ENCODE measurements around the gene PTPRZ1.

PTPRZ1 gene

GRCh38 chr7:121960678-121961077, 87.7 kb downstream of the PTPRZ1 start:
- DNase-seq, result no peak

DNA sequence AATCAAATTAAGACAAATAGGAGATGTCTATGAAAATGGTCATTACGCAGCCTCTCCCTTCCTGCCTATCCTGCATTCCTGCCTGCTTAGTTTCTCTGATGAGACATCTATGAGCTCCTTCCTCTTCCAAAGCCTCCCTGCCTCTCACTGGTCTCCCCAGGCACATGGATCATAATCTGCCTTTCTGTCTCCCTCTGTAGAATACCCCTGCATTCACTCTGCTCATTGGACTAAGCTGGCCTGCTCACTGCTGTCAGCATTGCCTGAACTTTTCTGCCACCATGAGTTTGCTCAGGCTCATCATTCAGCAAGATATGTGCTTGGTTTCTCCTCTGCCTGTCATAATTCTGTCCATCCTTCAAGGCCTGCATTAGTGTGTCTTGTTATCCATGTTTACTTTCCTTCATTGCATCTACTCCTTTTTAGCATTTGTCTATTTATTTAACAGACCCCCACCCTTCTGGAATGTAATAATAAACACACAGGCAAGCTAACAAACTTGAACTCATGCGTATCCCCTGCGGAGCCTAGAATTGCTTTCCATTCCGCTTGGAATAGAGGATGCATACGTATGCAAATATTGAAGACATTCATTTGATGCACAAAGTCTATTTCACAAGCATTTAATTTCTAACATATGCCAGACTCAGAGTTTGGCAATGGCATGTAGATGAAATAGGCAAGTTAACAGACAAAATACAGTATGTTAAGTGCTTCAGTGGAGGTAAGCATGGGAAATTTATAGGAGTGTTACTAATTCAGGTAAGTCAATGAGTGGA, 88.3 kb downstream of the PTPRZ1 start:
- no peak for DNase-seq

GRCh38 chr7:121966276-121966934, 93.4 kb downstream of the PTPRZ1 start:
- DNase-seq, result no peak

- no peak for DNase-seq
Measured at GRCh38 chr7:121966935-121967332, 94.0 kb downstream of the PTPRZ1 start.

DNA sequence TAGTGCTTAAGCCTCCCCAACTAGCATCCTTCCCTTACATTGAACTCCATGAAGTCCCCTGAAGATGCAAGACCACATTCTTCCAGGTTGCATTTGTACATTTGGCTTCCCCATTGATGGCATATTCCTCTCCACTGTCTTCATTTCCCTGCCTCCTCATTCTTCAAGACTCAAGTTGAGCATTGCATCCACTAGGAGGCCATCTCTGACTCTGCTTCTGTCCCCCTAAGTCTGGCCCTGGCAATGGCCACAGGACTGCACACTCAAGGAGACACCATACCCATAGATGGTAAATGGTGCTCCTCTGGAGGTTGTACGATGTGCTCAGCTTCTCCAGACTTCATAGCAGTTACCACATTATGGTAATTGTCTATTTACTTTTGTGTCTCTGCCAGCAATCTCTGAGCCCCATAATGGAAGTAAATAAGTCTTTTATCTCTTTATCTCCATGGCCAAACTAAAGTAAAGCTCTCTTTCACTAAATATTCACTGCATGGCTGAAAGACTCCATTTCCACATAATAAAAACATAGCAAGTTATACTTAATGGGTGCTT, 112.6 kb downstream of the PTPRZ1 start:
- no peak for DNase-seq

- no peak for DNase-seq
Measured at GRCh38 chr7:121992068-121992467, 119.1 kb downstream of the PTPRZ1 start.

DNA sequence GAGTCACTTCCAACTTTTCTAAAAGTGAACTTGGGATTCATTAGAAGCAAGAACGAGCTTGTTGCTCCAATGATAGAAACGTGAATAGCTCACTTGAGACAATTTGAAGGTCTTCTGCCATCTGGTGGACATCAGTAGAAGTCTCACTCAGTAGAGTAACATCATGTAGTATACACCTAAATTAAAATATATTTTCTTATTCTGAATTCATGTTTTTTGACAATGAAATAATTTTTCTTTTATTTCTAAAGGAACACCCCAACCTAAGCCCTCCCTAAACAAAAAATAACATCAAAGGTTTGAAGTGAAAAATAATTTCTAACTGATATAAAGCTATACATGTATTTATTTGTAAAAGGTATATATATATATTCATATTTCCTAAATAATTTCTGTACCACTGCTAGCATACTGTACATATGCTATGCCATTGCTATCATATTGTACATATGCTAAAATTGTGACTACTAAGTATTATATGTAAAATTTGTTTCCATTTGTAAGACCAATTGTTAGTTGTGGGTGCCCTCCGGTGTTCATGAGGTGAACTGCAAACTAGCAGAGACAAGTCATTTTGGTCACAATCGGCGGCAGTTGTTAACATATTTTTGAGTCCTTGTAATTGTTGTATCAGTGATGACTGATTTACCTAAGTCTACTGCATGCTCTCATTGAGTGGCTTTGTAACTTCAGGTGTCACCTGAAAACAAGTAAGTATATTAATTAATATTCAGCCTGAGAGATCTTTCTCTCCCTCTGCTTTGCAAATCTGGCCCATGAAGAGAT, 121.9 kb downstream of the PTPRZ1 start:
- DNase-seq, result peak; percentile 15

DNA sequence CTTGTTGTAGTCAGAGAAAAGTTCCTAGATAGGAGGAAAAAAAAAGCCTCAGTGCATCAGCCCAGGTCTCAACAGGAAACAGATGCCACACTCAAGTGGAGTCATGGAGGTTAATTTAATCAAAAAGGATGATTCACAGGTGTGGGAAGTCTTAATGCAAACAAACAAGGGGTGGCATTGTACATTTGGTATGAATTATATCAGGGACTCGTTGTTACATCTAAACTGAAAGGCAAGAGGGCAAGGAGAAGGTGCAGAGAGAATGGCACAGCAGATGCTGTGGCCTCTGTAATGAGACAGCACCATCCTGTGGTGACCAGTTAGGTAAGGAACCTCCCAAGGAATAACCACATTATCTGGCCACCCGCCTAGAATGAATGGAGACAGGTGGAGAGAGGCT, 133.7 kb downstream of the PTPRZ1 start:
- no peak for DNase-seq

DNA sequence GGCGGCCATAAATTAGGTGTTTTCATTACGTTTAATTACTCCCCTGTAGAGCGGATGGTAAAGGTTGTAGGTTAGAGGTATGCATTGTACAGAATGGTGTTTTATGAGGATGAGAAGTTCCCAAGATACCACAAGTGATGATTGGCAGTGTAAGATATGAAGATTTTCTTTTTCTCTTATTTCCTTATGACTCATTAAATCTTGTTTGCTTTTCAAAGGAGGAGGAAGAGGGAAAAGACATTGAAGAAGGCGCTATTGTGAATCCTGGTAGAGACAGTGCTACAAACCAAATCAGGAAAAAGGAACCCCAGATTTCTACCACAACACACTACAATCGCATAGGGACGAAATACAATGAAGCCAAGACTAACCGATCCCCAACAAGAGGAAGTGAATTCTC, 137.2 kb downstream of the PTPRZ1 start:
- DNase-seq, result no peak

GRCh38 chr7:122013065-122013464, 140.1 kb downstream of the PTPRZ1 start:
- no peak for DNase-seq

- no peak for DNase-seq
Measured at GRCh38 chr7:122013630-122014029, 140.7 kb downstream of the PTPRZ1 start.

- no peak for DNase-seq
Measured at GRCh38 chr7:122014697-122015096, 141.7 kb downstream of the PTPRZ1 start.

- DNase-seq, result no peak
Measured at GRCh38 chr7:122018032-122018431, 145.1 kb downstream of the PTPRZ1 start.

GRCh38 chr7:122027058-122027457, 154.1 kb downstream of the PTPRZ1 start:
- no peak for DNase-seq

DNA sequence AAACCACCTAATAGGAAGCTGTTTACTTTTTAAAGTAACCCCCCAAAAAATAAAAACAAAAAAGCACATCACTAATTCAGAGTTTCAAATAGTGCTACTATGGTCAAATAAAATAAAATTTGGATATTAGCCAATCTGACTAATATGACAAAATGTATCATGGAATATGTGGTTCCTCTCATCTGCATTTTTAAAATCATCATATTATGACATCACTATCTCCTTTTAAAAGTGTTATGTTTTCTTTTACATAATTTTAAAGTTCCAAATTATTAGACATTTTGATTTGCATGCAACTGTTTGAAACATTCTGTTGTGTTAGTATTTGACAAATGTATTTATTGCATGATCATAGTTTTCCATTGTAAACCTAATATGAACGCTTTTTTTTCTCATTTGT, 160.7 kb downstream of the PTPRZ1 start:
- DNase-seq, result no peak

DNA sequence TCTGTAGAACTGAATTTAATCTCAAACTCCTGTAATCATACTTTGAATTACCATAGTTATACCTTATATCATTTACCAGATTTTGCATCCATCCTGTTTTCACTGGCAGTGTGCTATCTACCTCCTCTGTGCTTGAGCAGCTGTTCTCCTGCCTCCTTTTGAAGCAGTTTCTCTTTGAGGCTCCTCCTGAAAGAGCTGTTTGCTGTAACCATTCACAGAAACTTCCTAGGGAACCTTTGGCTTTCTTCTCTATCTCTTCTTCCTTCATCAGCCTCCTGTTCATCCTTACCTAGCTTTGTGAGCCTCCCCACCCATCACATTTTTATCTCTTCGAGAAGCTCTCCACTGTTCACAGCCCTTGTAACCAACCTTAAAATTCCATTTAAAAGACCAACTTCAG, 162.9 kb downstream of the PTPRZ1 start:
- no peak for DNase-seq

DNA sequence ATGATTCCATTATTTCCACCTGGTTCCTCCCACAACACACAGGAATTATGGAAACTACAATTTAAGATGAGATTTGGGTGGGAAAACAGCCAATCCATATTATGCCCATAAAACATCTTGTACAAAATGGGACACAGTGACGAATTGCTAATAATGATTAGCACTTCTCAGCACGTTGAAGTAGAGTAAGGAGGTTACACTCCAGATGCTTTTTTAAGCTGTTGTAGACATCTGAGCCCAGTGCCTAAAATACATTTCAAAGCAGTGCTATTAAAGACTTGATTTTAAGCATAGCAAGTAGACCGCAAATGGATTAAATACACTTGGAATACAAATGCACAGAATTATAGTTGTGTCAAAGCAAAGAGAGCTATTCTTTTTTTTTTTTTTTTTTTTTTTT, 165.2 kb downstream of the PTPRZ1 start:
- no peak for DNase-seq

GRCh38 chr7:122038904-122039303, 165.9 kb downstream of the PTPRZ1 start:
- DNase-seq, result no peak

DNA sequence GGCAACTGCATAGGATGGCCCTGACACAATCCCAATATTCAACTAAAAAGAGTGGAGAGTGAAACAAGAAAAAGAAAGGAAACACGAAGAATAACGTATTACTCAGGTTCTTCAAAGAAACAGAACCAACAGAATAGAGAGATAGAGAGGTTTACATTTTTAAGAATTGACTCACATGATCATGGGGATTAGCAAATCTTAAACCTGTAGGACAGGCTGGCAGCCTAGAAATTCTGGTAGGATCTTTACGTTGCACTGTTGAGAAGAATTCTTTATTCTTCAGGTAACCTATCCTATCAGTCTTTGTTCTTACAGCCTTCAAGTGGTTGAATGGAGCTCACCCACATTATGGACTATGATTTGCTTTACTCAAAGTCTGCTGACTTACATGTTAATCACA, 167.2 kb downstream of the PTPRZ1 start:
- DNase-seq, result no peak

GRCh38 chr7:122046402-122046801, 173.4 kb downstream of the PTPRZ1 start:
- no peak for DNase-seq

DNA sequence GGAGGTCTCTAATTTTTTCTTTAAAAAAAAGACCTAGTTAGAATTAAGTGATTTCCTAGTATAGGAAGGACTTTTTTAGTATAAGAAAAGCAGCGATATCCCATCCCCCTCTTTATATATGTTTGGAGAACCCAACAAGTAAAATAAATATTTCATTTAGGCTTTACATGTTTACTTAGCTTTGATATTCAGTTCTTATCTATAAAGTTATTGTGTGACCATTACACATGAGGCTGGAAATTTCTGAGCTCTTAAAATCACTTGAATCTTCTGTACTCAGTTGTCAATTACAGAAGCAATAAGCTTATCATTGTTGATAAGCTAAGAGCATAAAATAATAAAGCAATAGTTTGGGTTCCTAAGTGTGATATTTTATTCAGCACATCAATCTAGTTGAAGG, 181.4 kb downstream of the PTPRZ1 start:
- DNase-seq, result no peak

- DNase-seq, result no peak
Measured at GRCh38 chr7:122055073-122055472, 182.1 kb downstream of the PTPRZ1 start.

- DNase-seq, result no peak
Measured at GRCh38 chr7:122056977-122057376, 184.0 kb downstream of the PTPRZ1 start.

GRCh38 chr7:122059542-122059941, 186.6 kb downstream of the PTPRZ1 start:
- DNase-seq, result no peak

All from activated CD8-positive, alpha-beta memory T cell treated with anti-CD3 and anti-CD28 coated beads, Interleukin-2, amount 50 U/mL, for 4 hours (primary cell).